ENCODE measurements around the gene ZSCAN12.

DNA sequence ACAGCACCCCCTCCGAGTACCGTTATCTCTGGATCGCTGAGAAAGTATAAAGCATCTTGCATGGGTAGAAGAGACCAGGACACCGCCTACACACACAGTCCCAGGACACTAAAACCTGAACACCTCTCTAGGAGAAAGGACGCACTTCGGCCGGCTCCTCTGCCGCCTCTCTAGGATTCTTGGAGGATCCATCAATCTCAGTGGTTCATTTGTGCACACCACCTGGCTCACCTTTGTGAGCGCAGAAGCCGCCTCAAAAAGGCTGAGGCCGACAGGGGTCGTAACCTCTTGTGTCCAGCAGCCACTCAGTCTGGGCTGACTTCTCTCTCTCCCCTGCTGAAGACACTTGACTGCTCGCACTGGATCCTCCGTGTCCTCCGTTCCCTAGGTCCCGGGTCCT, 30.2 kb upstream of the ZSCAN12 start:
- TF ChIP-seq, protein P1, sequence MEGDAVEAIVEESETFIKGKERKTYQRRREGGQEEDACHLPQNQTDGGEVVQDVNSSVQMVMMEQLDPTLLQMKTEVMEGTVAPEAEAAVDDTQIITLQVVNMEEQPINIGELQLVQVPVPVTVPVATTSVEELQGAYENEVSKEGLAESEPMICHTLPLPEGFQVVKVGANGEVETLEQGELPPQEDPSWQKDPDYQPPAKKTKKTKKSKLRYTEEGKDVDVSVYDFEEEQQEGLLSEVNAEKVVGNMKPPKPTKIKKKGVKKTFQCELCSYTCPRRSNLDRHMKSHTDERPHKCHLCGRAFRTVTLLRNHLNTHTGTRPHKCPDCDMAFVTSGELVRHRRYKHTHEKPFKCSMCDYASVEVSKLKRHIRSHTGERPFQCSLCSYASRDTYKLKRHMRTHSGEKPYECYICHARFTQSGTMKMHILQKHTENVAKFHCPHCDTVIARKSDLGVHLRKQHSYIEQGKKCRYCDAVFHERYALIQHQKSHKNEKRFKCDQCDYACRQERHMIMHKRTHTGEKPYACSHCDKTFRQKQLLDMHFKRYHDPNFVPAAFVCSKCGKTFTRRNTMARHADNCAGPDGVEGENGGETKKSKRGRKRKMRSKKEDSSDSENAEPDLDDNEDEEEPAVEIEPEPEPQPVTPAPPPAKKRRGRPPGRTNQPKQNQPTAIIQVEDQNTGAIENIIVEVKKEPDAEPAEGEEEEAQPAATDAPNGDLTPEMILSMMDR (IDR thresholded peaks at IDR 0.05) = no peak
- TF ChIP-seq POLR2A (IDR thresholded peaks at IDR 0.05) = no peak
